Measurements from ENCODE around the gene BBS10. TPM values are rescaled to one million over a fixed set of nuclear protein-coding genes. Genes with fewer than 3 reads are reported as not detected.

The BBS10 gene
- total and polyA plus RNA-seq, 2 donors from 2014 or later = 5.1 to 10.9 TPM

- no peak overlapping the region for H3K4me3 ChIP-seq (ENCODE audit: low read length in 3 of 3)
- no peaks in the 10 kb centered on the region for H3K36me3 ChIP-seq (ENCODE audit: control insufficient read depth in 2 of 3, insufficient read depth in 3 of 3, low read length in 3 of 3)
- DNase-seq = no peak
- H3K27ac ChIP-seq (ENCODE audit: low read depth in 2 of 2, low read length in 2 of 2) = no peak overlapping the region
- intact Hi-C loops (cut with DNase I) = no loop called here
- no peak for TF ChIP-seq CTCF (IDR thresholded peaks at IDR 0.05; ENCODE audit: borderline replicate concordance, extremely low read depth, insufficient read depth)
- no peak overlapping the region for H3K9ac ChIP-seq (ENCODE audit: low read length in 3 of 3)
- no peak for FAIRE-seq
- no peaks in the 10 kb centered on the region for H3K27me3 ChIP-seq (ENCODE audit: control insufficient read depth, insufficient read depth, low read length)
- H3K4me1 ChIP-seq (ENCODE audit: control insufficient read depth in 2 of 3, insufficient read depth in 2 of 3, low read depth in 1 of 3, low read length in 3 of 3) = no peaks in the 10 kb centered on the region
- no peaks in the 10 kb centered on the region for H3K9me3 ChIP-seq (ENCODE audit: control insufficient read depth in 2 of 3, insufficient read depth in 1 of 3, low read length in 3 of 3)
Measured at GRCh38 chr12:76318773-76319594, 29.2 kb downstream of the BBS10 start.

- H3K4me3 ChIP-seq (ENCODE audit: low read length in 3 of 3) = no peak overlapping the region
- H3K36me3 ChIP-seq (ENCODE audit: control insufficient read depth in 2 of 3, insufficient read depth in 3 of 3, low read length in 3 of 3) = no peaks in the 10 kb centered on the region
- no peak overlapping the region for H3K9ac ChIP-seq (ENCODE audit: low read length in 3 of 3)
- H3K9me3 ChIP-seq (ENCODE audit: control insufficient read depth in 2 of 3, insufficient read depth in 1 of 3, low read length in 3 of 3) = no peaks in the 10 kb centered on the region
- no peak for FAIRE-seq
- H3K4me1 ChIP-seq (ENCODE audit: control insufficient read depth in 2 of 3, insufficient read depth in 2 of 3, low read depth in 1 of 3, low read length in 3 of 3) = no peaks in the 10 kb centered on the region
- no peaks in the 10 kb centered on the region for H3K27me3 ChIP-seq (ENCODE audit: control insufficient read depth, insufficient read depth, low read length)
- DNase-seq = no peak
- intact Hi-C loops (cut with DNase I) = no loop called here
- H3K27ac ChIP-seq (ENCODE audit: low read depth in 2 of 2, low read length in 2 of 2) = no peak overlapping the region
- TF ChIP-seq CTCF (IDR thresholded peaks at IDR 0.05; ENCODE audit: borderline replicate concordance, extremely low read depth, insufficient read depth) = no peak
Measured at GRCh38 chr12:76317976-76318375, 30.2 kb downstream of the BBS10 start.

- Histone ChIP-seq H3K4me1 (ENCODE audit: control insufficient read depth in 2 of 3, insufficient read depth in 2 of 3, low read depth in 1 of 3, low read length in 3 of 3) (no peaks in the 10 kb centered on the region), H3K27ac (ENCODE audit: low read depth in 2 of 2, low read length in 2 of 2) (no peak overlapping the region), H3K9ac (ENCODE audit: low read length in 3 of 3) (no peak overlapping the region), H3K36me3 (ENCODE audit: control insufficient read depth in 2 of 3, insufficient read depth in 3 of 3, low read length in 3 of 3) (no peaks in the 10 kb centered on the region), H3K27me3 (ENCODE audit: control insufficient read depth, insufficient read depth, low read length) (no peaks in the 10 kb centered on the region), H3K4me3 (ENCODE audit: low read length in 3 of 3) (no peak overlapping the region), H3K9me3 (ENCODE audit: control insufficient read depth in 2 of 3, insufficient read depth in 1 of 3, low read length in 3 of 3) (no peaks in the 10 kb centered on the region)
- TF ChIP-seq CTCF (IDR thresholded peaks at IDR 0.05; ENCODE audit: borderline replicate concordance, extremely low read depth, insufficient read depth) = no peak
- FAIRE-seq (no peak), DNase-seq (no peak)
- intact Hi-C loops (cut with DNase I) = no loop called here
Measured at GRCh38 chr12:76316468-76316867, 31.7 kb downstream of the BBS10 start.
